HG03039 (cell line): ENCODE measurements around the gene GPR6.

Experiments used
- ATAC-seq: cut with Tn5 transposase; IDR thresholded peaks from one replicate; pipeline ENCODE4 v1.9.1; 2021; ENCODE audit warnings: mild to moderate bottlenecking, moderate library complexity; ENCODE audit not compliant: unreplicated experiment

GPR6 gene

DNA sequence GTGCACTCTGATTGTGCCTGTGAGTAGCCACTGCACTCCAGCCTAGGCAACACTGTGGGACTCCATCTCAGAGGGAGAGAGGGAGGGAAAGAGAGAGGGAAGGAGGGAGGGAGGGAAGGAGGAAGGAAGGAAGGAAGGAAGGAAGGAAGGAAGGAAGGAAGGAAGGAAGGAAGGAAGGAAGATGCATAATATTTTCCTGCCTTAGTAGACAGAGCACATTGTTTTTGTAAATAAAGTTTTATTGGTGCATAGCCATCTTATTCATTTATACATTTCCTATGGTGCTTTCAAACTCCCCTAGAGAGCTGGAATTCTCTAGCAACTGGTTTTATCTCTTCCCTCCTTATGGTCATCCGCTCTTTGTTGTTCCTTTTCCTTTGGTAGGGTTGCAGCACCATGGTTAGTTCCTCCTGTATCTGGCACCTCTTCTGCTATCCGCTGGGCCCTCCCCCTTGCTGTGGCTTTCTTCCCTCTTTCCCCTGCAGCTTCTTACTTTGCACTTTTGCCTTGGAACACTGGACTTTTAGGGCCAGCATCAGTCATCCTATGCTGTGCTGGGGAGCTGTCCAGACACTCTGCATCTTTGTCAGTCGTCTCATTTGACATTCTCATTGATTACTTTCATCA lies 20.2 kb downstream of the GPR6 start:
- no peak for ATAC-seq

DNA sequence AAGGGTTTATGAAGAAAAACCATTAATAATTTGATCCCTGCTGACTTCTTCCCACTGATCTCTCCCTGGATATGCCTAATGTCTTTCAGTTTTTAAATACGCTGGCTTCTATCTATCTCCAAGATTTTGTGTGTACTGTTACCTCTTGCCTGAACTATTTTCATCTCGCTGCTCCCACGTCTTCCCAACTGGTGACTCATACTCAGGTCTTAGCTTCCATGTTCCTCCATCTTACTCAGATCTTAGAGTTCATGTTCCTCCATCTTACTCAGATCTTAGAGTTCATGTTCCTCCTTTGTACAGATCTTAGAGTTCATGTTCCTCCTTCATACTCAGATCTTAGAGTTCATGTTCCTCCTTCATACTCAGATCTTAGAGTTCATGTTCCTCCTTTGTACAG lies 21.6 kb downstream of the GPR6 start:
- no peak for ATAC-seq

DNA sequence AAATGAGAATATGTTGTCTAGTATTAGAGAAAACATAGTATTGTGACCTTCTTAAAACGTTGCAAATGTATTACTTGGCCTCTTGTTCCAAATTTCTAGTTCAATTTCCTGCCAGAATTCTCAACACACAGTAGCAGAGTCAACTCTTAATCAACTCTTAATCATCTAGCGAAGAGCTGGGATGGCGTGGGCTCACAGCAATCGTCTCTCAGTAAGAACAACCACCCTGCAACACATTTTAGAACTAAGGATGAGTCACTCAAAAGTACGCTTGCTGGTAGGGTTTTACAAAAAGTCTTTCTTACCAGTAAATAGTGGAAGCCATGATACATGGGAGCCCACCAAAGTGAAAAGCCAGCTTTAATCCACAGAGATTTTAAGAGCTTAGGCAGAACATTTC lies 24.6 kb downstream of the GPR6 start:
- ATAC-seq = no peak

DNA sequence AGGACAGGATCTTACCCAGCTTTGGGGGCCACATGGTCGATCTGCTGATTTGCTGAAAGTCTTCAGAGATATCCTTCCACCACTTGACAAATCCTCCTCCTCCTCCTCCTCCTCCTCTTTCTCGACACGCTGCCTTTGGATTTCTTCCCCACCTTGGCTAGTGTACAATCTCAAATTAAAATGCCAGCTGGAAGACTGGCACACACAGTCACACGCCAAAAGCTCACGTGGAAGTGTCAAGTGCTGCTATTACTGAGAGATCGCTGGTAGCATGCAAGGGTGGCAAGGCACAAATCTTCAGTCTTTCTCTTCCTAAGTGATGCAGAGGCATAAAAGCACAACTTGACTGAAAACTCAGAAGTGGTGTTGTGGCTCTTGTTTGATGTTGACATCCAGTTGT lies 35.3 kb downstream of the GPR6 start:
- ATAC-seq = no peak

DNA sequence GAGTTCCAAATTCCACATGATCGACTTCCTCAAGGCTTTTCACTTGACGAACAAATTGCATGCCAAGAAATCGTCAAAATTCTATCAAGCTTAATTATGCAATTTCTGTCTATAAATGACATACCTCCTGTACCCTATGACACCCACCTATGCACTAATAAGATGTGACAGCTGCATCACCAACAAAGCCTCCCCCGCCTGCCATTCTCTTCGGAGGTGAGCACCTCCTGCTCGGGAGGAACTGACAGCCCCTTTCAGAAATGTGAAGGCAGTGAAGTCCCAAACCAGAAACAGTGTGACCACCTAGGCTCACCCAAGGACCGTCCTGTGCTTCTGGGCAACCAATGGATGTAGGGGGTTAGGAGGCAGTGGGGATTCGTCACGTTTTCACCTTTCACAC lies 37.1 kb downstream of the GPR6 start:
- ATAC-seq = no peak

DNA sequence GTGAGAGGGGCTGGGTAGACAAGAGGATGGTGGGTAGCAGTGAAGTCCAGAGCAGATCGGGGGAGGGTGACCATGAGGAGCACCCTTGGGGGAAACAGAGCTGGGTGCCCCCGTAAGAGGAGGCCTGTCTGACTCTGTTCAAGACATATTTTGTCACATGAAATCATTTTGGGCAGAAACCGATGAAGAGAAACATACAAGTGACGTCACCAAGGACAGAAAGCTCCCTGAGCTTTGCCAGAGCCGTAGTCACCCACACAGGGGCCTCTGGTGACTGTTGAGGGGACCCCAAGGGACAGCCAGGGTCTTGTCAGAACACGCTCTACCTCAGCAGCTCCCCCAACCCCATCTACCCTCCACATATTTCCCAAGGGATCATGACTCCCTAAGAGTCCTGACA lies 39.2 kb downstream of the GPR6 start:
- no peak for ATAC-seq

DNA sequence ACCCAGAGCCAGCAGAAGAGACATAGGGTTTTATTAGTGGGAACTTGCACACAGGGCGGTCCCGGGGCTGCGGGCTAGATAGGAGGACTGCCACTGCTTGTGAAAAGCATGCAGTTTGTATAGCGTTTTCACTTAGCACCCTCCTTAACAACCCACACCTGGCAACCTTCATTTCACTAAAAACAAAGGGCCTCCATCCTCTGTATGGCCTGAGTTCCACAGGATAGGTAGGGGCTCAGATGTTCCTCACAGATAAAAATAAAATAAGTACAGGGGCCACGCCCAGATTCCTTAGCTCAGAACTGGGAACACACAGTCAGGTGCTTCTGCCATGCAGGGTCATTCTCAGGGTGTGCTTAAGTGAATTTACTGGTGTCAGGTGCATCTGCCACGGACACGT lies 39.8 kb downstream of the GPR6 start:
- no peak for ATAC-seq

DNA sequence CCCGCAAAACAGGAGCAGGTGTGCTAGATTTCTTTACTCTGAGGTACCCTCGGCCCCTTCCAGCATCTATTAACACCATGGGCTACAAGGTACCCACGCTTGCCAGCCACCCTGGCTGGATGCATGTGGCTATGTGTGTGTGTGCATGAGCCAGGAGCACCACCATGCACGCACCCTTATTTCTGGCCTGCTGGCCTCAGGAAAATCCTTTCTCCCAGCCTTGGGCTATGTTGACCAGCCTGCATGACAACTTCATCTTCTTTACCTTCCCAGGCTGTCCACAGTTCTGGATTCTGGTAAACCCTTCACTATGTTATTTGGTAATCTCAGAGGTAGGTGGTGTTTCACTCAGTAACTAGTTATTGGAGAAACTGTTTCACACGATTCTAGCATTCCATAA lies 40.4 kb downstream of the GPR6 start:
- ATAC-seq = no peak

DNA sequence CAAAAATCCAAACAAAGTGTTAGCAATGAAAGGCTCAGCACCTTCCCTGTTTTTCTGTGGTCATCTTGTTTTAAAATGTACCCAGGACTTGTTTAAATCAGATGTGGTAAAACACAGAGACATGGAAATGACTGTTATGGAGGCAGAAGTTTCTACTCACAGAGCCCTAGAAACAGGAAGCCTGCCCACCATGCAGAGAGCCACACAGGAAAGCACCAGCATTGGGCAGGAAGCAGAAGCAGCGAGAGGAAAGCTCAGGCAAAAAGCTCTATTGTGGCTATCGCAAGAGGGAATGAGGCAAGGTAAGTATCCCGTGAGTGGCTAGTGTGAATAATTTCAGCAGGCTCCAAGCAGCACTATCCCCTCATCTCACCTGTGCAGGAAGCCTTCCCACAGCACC lies 42.8 kb downstream of the GPR6 start:
- no peak for ATAC-seq

DNA sequence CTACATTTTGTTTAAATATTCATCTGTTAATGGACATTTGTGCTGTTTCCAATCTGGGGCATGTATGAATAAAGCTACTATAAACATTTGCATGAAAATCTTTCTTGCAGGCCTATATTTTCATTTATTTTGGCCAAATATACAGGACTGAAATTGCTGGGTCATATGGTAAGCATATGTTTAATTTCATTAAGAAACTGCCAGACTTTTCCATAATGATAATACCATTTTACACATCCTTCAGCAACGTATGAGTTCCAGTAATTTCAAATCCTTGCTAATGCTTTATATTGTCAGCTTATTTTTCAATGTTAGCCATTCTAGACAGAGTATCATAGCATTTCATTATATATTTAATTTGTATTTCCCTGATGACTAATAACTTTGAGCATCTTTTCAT lies 51.0 kb downstream of the GPR6 start:
- no peak for ATAC-seq
